Measurements from ENCODE around the gene CLSTN2. TPM values are rescaled to one million over a fixed set of nuclear protein-coding genes. Genes with fewer than 3 reads are reported as not detected.

Gene CLSTN2
- total and polyA plus RNA-seq, 2 of the 4 experiments (the other 2 are of a cell fraction), result under 0.01 to 0.07 TPM

GRCh38 chr3:140341817-140342403 lies 406.9 kb downstream of the CLSTN2 start:
- no peak overlapping the region for H3K56ac ChIP-seq (ENCODE audit: extremely low read depth, insufficient read depth, low read length)
- H3K4me1 ChIP-seq (ENCODE audit: control insufficient read depth, insufficient read depth, low read length), result no peaks in the 10 kb centered on the region
- no peak overlapping the region for H4K5ac ChIP-seq (ENCODE audit: low read depth, low read length)
- in situ Hi-C loops (cut with MboI; ENCODE audit: low sequenced_read_pairs) (no loop called here), dilution Hi-C loops (cut with HindIII; ENCODE audit: low sequenced_read_pairs, unreplicated experiment) (no loop called here), intact Hi-C loops (cut with micrococcal nuclease) (no loop called here)
- no peak for DNase-seq
- ChIA-PET POLR2A (ENCODE audit: unreplicated experiment) (no interaction called here), CTCF (no interaction called here)
- H3K4ac ChIP-seq (ENCODE audit: low read depth, low read length), result no peak overlapping the region
- no peak overlapping the region for H3K18ac ChIP-seq (ENCODE audit: low read depth, low read length)
- H3K14ac ChIP-seq (replicated peaks; ENCODE audit: low read depth, low read length), result no peak overlapping the region
- no peak overlapping the region for H4K8ac ChIP-seq (ENCODE audit: low read depth in 2 of 2, low read length in 2 of 2)
- no peak for ATAC-seq (ENCODE audit: low read depth)
- H3K79me1 ChIP-seq (ENCODE audit: low read depth in 1 of 2, low read length in 2 of 2), result no peaks in the 10 kb centered on the region
- no TSS peak for BruUV-seq (replicated peaks)
- H2BK15ac ChIP-seq (ENCODE audit: low read depth, low read length), result no peak overlapping the region
- H2BK5ac ChIP-seq (ENCODE audit: low read depth, low read length, poor library complexity, severe bottlenecking), result no peak overlapping the region
- H4K91ac ChIP-seq (ENCODE audit: insufficient read depth, low read depth, low read length), result no peak overlapping the region
- H2BK120ac ChIP-seq (ENCODE audit: low read depth, low read length), result no peak overlapping the region
- H2AK5ac ChIP-seq (ENCODE audit: low read depth, low read length), result no peak overlapping the region
- no peak overlapping the region for H3K4me2 ChIP-seq (ENCODE audit: low read depth, low read length)
- WGBS, 2 experiments (ENCODE audit: extremely low coverage in 2 of 2, insufficient read length in 1 of 2), result no CpG with 5 or more reads among the region's 5 CpGs
- H2AK9ac ChIP-seq (replicated peaks; ENCODE audit: low read depth, low read length, poor library complexity), result no peak overlapping the region
- no peaks in the 10 kb centered on the region for H3K27me3 ChIP-seq (ENCODE audit: control insufficient read depth, insufficient read depth, low read length)
- H3K9me3 ChIP-seq (ENCODE audit: control insufficient read depth, insufficient read depth, low read length), result no peaks in the 10 kb centered on the region
- no peak overlapping the region for H3K23ac ChIP-seq (ENCODE audit: low read depth, low read length)
- H3K36me3 ChIP-seq (ENCODE audit: control insufficient read depth, insufficient read depth, low read length), result no peaks in the 10 kb centered on the region
- no peak overlapping the region for H2AFZ ChIP-seq (replicated peaks; ENCODE audit: low read length, poor library complexity)
- no peaks in the 10 kb centered on the region for H4K20me1 ChIP-seq (ENCODE audit: insufficient read depth, low read length)
- H3K4me3 ChIP-seq (ENCODE audit: insufficient read depth, low read depth, low read length), result no peak overlapping the region
- no peak overlapping the region for H2BK20ac ChIP-seq (ENCODE audit: low read depth, low read length)
- H3K27ac ChIP-seq (ENCODE audit: insufficient read depth, low read length), result no peak overlapping the region
- H3K9ac ChIP-seq (ENCODE audit: low read depth, low read length), result no peak overlapping the region
- TF ChIP-seq CTCF (conservative IDR thresholded peaks at IDR 0.05; ENCODE audit: low read depth, low read length), result no peak
- no peak for TF ChIP-seq MAFK (IDR thresholded peaks at IDR 0.05; ENCODE audit: low read depth, low read length)
- TF ChIP-seq POLR2A (IDR thresholded peaks at IDR 0.05; ENCODE audit: low read depth, low read length), result no peak
- no peak for TF ChIP-seq USF2 (IDR thresholded peaks at IDR 0.05; ENCODE audit: low read depth, low read length)
- TF ChIP-seq MAZ (IDR thresholded peaks at IDR 0.05; ENCODE audit: borderline replicate concordance, low read depth, low read length), result no peak
- TF ChIP-seq RAD21 (IDR thresholded peaks at IDR 0.05; ENCODE audit: low read length), result no peak
- no peak for TF ChIP-seq RFX5 (IDR thresholded peaks at IDR 0.05; ENCODE audit: low read depth, low read length)
- TF ChIP-seq RCOR1 (IDR thresholded peaks at IDR 0.05; ENCODE audit: insufficient replicate concordance, low read length), result no peak
- TF ChIP-seq FOS (IDR thresholded peaks at IDR 0.05; ENCODE audit: low read depth, low read length), result no peak
- no peak for TF ChIP-seq CEBPB (IDR thresholded peaks at IDR 0.05; ENCODE audit: low read depth, low read length)
- no peak for TF ChIP-seq NFE2L2 (IDR thresholded peaks at IDR 0.05; ENCODE audit: low read depth, low read length)
- TF ChIP-seq BHLHE40 (IDR thresholded peaks at IDR 0.05; ENCODE audit: low read depth, low read length), result no peak
- TF ChIP-seq SMC3 (IDR thresholded peaks at IDR 0.05; ENCODE audit: low read depth, low read length), result no peak
- no peak for TF ChIP-seq MXI1 (IDR thresholded peaks at IDR 0.05; ENCODE audit: borderline replicate concordance, low read depth, low read length)
- TF ChIP-seq CHD1 (IDR thresholded peaks at IDR 0.05; ENCODE audit: low read depth, low read length), result no peak
- TF ChIP-seq ELK1 (IDR thresholded peaks at IDR 0.05; ENCODE audit: borderline replicate concordance, low read depth, low read length), result no peak
- H3K9me1 ChIP-seq (ENCODE audit: insufficient read depth, low read length), result no peaks in the 10 kb centered on the region

Data from IMR-90 (cell line).